GM19455 (cell line): ENCODE results near the gene ABHD15.

Source experiments
- ATAC-seq: cut with Tn5 transposase; IDR thresholded peaks from one replicate; pipeline ENCODE4 v1.9.1; 2021; ENCODE audit not compliant: unreplicated experiment

Gene ABHD15

GRCh38 chr17:29546830-29547229, 20.0 kb downstream of the ABHD15 start:
- ATAC-seq = no peak

- ATAC-seq = no peak
These were observed 20.8 kb downstream of the ABHD15 start for GRCh38 chr17:29546085-29546484.

- ATAC-seq = no peak
These were observed 22.8 kb downstream of the ABHD15 start for GRCh38 chr17:29544066-29544465.

- ATAC-seq = no peak
These were observed 32.9 kb downstream of the ABHD15 start for GRCh38 chr17:29533976-29534375.

- no peak for ATAC-seq
These were observed 40.5 kb downstream of the ABHD15 start for GRCh38 chr17:29526322-29526721.

GRCh38 chr17:29524692-29525091, 42.1 kb downstream of the ABHD15 start:
- ATAC-seq = no peak

- ATAC-seq = no peak
These were observed 48.5 kb downstream of the ABHD15 start for GRCh38 chr17:29518359-29518758.

- ATAC-seq = no peak
These were observed 52.0 kb downstream of the ABHD15 start for GRCh38 chr17:29514792-29515191.

GRCh38 chr17:29510953-29511352, 55.9 kb downstream of the ABHD15 start:
- no peak for ATAC-seq
